HepG2 (cell line): ENCODE data around the gene SOBP. TPM values are rescaled to one million over a fixed set of nuclear protein-coding genes. Genes with fewer than 3 reads are reported as not detected.

Experiments used
- AGO2 ChIP-seq: fragments of 200-400 bp; formaldehyde crosslinking; optimal IDR thresholded peaks from 2 replicates; pipeline ENCODE3; 2017; ENCODE audit warnings: mild to moderate bottlenecking, low read depth, low read length, moderate library complexity
- CC2D1A ChIP-seq: sonication (generic); formaldehyde crosslinking; IDR thresholded peaks from 2 replicates; pipeline ENCODE4 v1.8.1; 2023; ENCODE audit warnings: mild to moderate bottlenecking, missing genetic modification reagents
- FOXP1 ChIP-seq, 2 experiments: fragments of 450-650 bp in 1 of 2; IDR thresholded peaks; 2 replicates each; pipeline ENCODE4 v1.6.1; 2017 to 2018; ENCODE audit warnings: antibody characterized with exemption in 1 of 2
- GABPA ChIP-seq, 2 experiments: IDR thresholded peaks; 2 replicates each; pipeline ENCODE4 v1.6.1; 2011 to 2016; ENCODE audit warnings: low read depth in 2 of 2, low read length in 1 of 2, missing biosample characterization in 1 of 2, missing genetic modification characterization in 1 of 2
- GTF3A ChIP-seq: sonication (generic); formaldehyde crosslinking; conservative IDR thresholded peaks from 2 replicates; pipeline ENCODE4 v1.4.0; 2020; ENCODE audit warnings: mild to moderate bottlenecking, missing genetic modification reagents
- HCFC1 ChIP-seq: fragments of 150-350 bp; IDR thresholded peaks from 2 replicates; pipeline ENCODE4 v1.6.1; 2014; ENCODE audit warnings: low read depth, low read length
- KDM6A ChIP-seq: IDR thresholded peaks from 2 replicates; pipeline ENCODE4 v1.6.1; 2016; ENCODE audit warnings: low read depth
- MAF1 ChIP-seq: sonication (generic); formaldehyde crosslinking; IDR thresholded peaks from 2 replicates; pipeline ENCODE4 v1.5.0; 2020; ENCODE audit warnings: missing genetic modification reagents, borderline replicate concordance
- MTA1 ChIP-seq: sonication (generic); formaldehyde crosslinking; IDR thresholded peaks from 2 replicates; pipeline ENCODE4 v1.4.0; 2020; ENCODE audit warnings: missing genetic modification reagents, mild to moderate bottlenecking, borderline replicate concordance
- MYNN ChIP-seq: sonication (generic); formaldehyde crosslinking; IDR thresholded peaks from 2 replicates; pipeline ENCODE4 v1.4.0; 2020; ENCODE audit warnings: mild to moderate bottlenecking, low read depth, missing genetic modification reagents
- PHF8 ChIP-seq: sonication (generic); formaldehyde crosslinking; IDR thresholded peaks from 2 replicates; pipeline ENCODE4 v1.5.0; 2020; ENCODE audit warnings: missing genetic modification reagents
- PITX1 ChIP-seq: sonication (generic); formaldehyde crosslinking; IDR thresholded peaks from 2 replicates; pipeline ENCODE4 v1.5.1; 2020; ENCODE audit warnings: mild to moderate bottlenecking, missing genetic modification reagents
- RARG ChIP-seq: sonication (generic); formaldehyde crosslinking; IDR thresholded peaks from 2 replicates; pipeline ENCODE4 v1.4.0; 2020; ENCODE audit warnings: low read depth, mild to moderate bottlenecking, missing genetic modification reagents
- REPIN1 ChIP-seq: sonication (generic); formaldehyde crosslinking; IDR thresholded peaks from 2 replicates; pipeline ENCODE4 v1.8.0; 2022; ENCODE audit warnings: missing genetic modification reagents, low read depth, mild to moderate bottlenecking, borderline replicate concordance
- RFX3 ChIP-seq: IDR thresholded peaks from 2 replicates; pipeline ENCODE4 v1.6.1; 2016; ENCODE audit warnings: missing biosample characterization, missing genetic modification reagents
- SALL1 ChIP-seq: sonication (generic); formaldehyde crosslinking; IDR thresholded peaks from 2 replicates; pipeline ENCODE4 v1.8.0; 2022; ENCODE audit warnings: mild to moderate bottlenecking, missing genetic modification reagents
- TMF1 ChIP-seq: sonication (generic); formaldehyde crosslinking; IDR thresholded peaks from 2 replicates; pipeline ENCODE4 v1.8.1; 2022; ENCODE audit warnings: low read depth, missing genetic modification reagents
- XRCC5 ChIP-seq: fragments of 200-400 bp; formaldehyde crosslinking; optimal IDR thresholded peaks from 2 replicates; pipeline ENCODE3; 2017; ENCODE audit warnings: mild to moderate bottlenecking, low read length
- ZBTB8A ChIP-seq: sonication (generic); formaldehyde crosslinking; IDR thresholded peaks from 2 replicates; pipeline ENCODE4 v1.4.0; 2020; ENCODE audit warnings: mild to moderate bottlenecking, low read depth, missing genetic modification reagents, borderline replicate concordance
- ZFP1 ChIP-seq: IDR thresholded peaks from 2 replicates; pipeline ENCODE4 v1.6.1; 2016
- ZFP36L1 ChIP-seq: sonication (generic); formaldehyde crosslinking; IDR thresholded peaks from 2 replicates; pipeline ENCODE4 v1.8.0; 2022; ENCODE audit warnings: mild to moderate bottlenecking, missing genetic modification reagents, moderate library complexity
- ZNF230 ChIP-seq: sonication (generic); formaldehyde crosslinking; IDR thresholded peaks from 2 replicates; pipeline ENCODE4 v1.4.0; 2020; ENCODE audit warnings: mild to moderate bottlenecking, missing genetic modification reagents
- ZNF331 ChIP-seq: sonication (generic); formaldehyde crosslinking; IDR thresholded peaks from 2 replicates; pipeline ENCODE4 v1.4.0; 2020; ENCODE audit warnings: missing genetic modification reagents
- ZNF720 ChIP-seq: sonication (generic); formaldehyde crosslinking; IDR thresholded peaks from 2 replicates; pipeline ENCODE4 v1.4.0; 2020; ENCODE audit warnings: missing genetic modification reagents
- ZNF768 ChIP-seq: sonication (generic); formaldehyde crosslinking; IDR thresholded peaks from 2 replicates; pipeline ENCODE4 v1.4.0; 2020; ENCODE audit warnings: missing genetic modification reagents
- ZNF790 ChIP-seq: sonication (generic); formaldehyde crosslinking; IDR thresholded peaks from 2 replicates; pipeline ENCODE4 v1.8.0; 2022; ENCODE audit warnings: missing genetic modification reagents, mild to moderate bottlenecking, borderline replicate concordance
- ZNF883 ChIP-seq: sonication (generic); formaldehyde crosslinking; IDR thresholded peaks from 2 replicates; pipeline ENCODE4 v1.5.1; 2020; ENCODE audit warnings: mild to moderate bottlenecking, missing genetic modification reagents; ENCODE audit errors: not compliant biosample characterization
- polyA plus RNA-seq, 8 experiments: library from polyadenylated mRNA; depleted of rRNA in 3 of 8; stranded (reverse) in 7 of 8; unstranded in 1 of 8; fragments of >200 nt; fragmentation: Illumina TruSeq in 4 of 8; extraction: Trizol in 4 of 8; gene quantifications; 2 replicates each; pipeline versions ENCODE4 v1.2.1 to v1.2.3, GENCODE V29; 2011 to 2016; ENCODE audit warnings: low read depth in 4 of 8, missing spikeins in 1 of 8, mixed read lengths in 1 of 8; ENCODE audit not compliant: insufficient read depth in 1 of 8
- total RNA-seq, 5 experiments: library from RNA; depleted of rRNA; stranded (reverse); fragments of >200 nt; fragmentation: Illumina TruSeq; extraction: Trizol; gene quantifications; 2 replicates each; pipeline ENCODE4 v1.2.3, GENCODE V29; 2016; ENCODE audit warnings: low read depth in 1 of 5
- TF ChIP-seq, protein P1 (sequence below): sonication (generic); formaldehyde crosslinking; IDR thresholded peaks from 2 replicates; pipeline ENCODE4 v1.9.0; 2021; ENCODE audit warnings: missing genetic modification reagents, mild to moderate bottlenecking, borderline replicate concordance
- TF ChIP-seq, protein P2 (sequence below): sonication (generic); formaldehyde crosslinking; conservative IDR thresholded peaks from 2 replicates; pipeline ENCODE4 v1.4.0; 2020; ENCODE audit warnings: missing genetic modification reagents

Gene SOBP
- total and polyA plus RNA-seq, 2 of the 13 experiments (the other 11 are each of a cell fraction or from before 2014, with no cell fraction given): 1.5 to 6.9 TPM

DNA sequence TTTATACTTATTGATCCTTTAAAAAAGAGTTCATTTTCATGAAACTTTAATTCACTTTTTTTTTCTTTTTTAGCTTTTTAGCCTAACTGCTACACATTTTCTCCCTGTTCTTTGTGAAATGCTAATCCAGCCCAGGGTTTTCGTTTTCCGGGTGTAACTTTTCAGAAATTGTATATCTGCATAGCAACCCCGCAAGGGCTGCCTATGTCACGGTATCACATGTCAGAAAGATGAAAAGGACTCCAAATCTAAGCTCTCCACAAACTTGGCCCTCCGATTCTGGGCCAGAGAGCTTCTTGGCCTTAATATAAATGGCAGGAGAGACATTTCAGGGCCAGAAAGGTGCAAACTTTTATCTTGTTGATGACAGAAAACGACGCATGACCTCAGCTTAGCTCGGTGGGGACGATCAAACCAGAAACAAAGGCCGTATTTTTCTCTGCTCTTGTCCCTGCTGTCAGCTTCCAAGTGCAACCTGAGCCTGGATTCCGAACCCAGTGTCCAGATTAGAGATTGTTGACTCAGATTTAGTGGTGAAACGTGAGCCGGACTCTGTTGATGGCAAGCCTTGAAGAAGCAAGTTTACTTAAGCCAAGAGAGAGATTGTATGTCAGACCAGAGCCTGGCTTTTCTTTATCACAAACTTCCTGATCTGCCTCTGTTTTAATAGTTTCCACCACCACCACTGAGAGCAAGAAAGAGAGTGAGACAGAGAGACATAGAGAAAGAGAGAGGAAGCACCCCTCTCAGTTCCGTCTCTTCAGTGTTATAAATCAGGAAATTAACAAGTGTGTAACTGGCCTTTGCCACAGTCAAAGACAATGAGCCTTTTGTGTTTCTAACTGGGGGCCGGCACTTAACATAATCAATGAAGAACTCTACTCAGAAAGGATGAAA lies 176.4 kb downstream of the SOBP start (continued):
- TF ChIP-seq HCFC1: no peak
- no peak for TF ChIP-seq CC2D1A (CRISPR knock-in tag)
- TF ChIP-seq ZNF883: no peak
- no peak for TF ChIP-seq FOXP1 (IDR thresholded peaks at IDR 0.05)
- peak; percentile 60 for TF ChIP-seq FOXP1 (CRISPR knock-in tag; IDR thresholded peaks at IDR 0.05)
- TF ChIP-seq XRCC5: peak; percentile 60
- TF ChIP-seq MYNN: no peak
- no peak for TF ChIP-seq RFX3
- TF ChIP-seq ZNF768 (CRISPR knock-in tag): no peak
- TF ChIP-seq, protein P1, sequence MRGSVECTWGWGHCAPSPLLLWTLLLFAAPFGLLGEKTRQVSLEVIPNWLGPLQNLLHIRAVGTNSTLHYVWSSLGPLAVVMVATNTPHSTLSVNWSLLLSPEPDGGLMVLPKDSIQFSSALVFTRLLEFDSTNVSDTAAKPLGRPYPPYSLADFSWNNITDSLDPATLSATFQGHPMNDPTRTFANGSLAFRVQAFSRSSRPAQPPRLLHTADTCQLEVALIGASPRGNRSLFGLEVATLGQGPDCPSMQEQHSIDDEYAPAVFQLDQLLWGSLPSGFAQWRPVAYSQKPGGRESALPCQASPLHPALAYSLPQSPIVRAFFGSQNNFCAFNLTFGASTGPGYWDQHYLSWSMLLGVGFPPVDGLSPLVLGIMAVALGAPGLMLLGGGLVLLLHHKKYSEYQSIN (CRISPR knock-in tag): no peak
- no peak for TF ChIP-seq TMF1
- no peak for TF ChIP-seq ZNF230 (CRISPR knock-in tag)
- no peak; the same call in 1 of the 2 replicates for TF ChIP-seq ZFP1 (CRISPR knock-in tag)
- no peak for TF ChIP-seq ZNF790
- no peak for TF ChIP-seq ZNF720 (CRISPR knock-in tag)
- peak; percentile 59 for TF ChIP-seq SALL1 (CRISPR knock-in tag)
- no peak for TF ChIP-seq MTA1
- TF ChIP-seq GABPA (IDR thresholded peaks at IDR 0.05; ENCODE audit: low read depth, low read length): no peak
- no peak for TF ChIP-seq GABPA (CRISPR knock-in tag; IDR thresholded peaks at IDR 0.05; ENCODE audit: low read depth)
- TF ChIP-seq MAF1: no peak
- no peak for TF ChIP-seq ZFP36L1 (CRISPR knock-in tag)
- no peak for TF ChIP-seq AGO2
- peak; percentile 46; the same call in 1 of the 2 replicates for TF ChIP-seq PHF8 (CRISPR knock-in tag)
- TF ChIP-seq, protein P2, sequence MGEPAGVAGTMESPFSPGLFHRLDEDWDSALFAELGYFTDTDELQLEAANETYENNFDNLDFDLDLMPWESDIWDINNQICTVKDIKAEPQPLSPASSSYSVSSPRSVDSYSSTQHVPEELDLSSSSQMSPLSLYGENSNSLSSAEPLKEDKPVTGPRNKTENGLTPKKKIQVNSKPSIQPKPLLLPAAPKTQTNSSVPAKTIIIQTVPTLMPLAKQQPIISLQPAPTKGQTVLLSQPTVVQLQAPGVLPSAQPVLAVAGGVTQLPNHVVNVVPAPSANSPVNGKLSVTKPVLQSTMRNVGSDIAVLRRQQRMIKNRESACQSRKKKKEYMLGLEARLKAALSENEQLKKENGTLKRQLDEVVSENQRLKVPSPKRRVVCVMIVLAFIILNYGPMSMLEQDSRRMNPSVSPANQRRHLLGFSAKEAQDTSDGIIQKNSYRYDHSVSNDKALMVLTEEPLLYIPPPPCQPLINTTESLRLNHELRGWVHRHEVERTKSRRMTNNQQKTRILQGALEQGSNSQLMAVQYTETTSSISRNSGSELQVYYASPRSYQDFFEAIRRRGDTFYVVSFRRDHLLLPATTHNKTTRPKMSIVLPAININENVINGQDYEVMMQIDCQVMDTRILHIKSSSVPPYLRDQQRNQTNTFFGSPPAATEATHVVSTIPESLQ (CRISPR knock-in tag): 0 out of 2 replicates have a peak, but pooled peaks have one; percentile 27
- TF ChIP-seq GTF3A: no peak
- peak; percentile 57; the same call in 1 of the 2 replicates for TF ChIP-seq ZNF331 (CRISPR knock-in tag)
- 0 out of 2 replicates have a peak, but pooled peaks have one; percentile 34 for TF ChIP-seq REPIN1 (CRISPR knock-in tag)
- TF ChIP-seq ZBTB8A (CRISPR knock-in tag): no peak
- TF ChIP-seq PITX1: peak; percentile 88
- TF ChIP-seq RARG (CRISPR knock-in tag): no peak
- 0 out of 2 replicates have a peak, but pooled peaks have one; percentile 7 for TF ChIP-seq KDM6A (CRISPR knock-in tag)
